Skeletal muscle satellite cell (primary cell): ENCODE measurements around the gene SENP1. TPM values are rescaled to one million over a fixed set of nuclear protein-coding genes. Genes with fewer than 3 reads are reported as not detected.

ENCODE experiments used
- H3K27me3 ChIP-seq: 2 replicates; pipeline ENCODE4 v1.7.0; 2013; ENCODE audit warnings: low read length; ENCODE audit not compliant: control insufficient read depth, insufficient read depth
- H3K36me3 ChIP-seq: 2 replicates; pipeline ENCODE4 v1.7.0; 2013; ENCODE audit warnings: mild to moderate bottlenecking, control low read depth, low read length; ENCODE audit not compliant: insufficient read depth
- H3K4me1 ChIP-seq: 2 replicates; pipeline ENCODE4 v1.7.0; 2013; ENCODE audit warnings: low read length; ENCODE audit not compliant: control insufficient read depth, insufficient read depth
- H3K4me2 ChIP-seq: 2 replicates; pipeline ENCODE4 v1.7.0; 2013; ENCODE audit warnings: mild to moderate bottlenecking, low read length
- H3K4me3 ChIP-seq: 2 replicates; pipeline ENCODE4 v1.7.0; 2013; ENCODE audit warnings: low read length
- H3K9ac ChIP-seq: 2 replicates; pipeline ENCODE4 v1.7.0; 2013; ENCODE audit warnings: mild to moderate bottlenecking, low read depth, low read length, moderate library complexity
- H3K9me3 ChIP-seq: replicated peaks from 2 replicates; pipeline ENCODE4 v1.7.0; 2013; ENCODE audit warnings: mild to moderate bottlenecking, control low read depth, low read length
- small RNA-seq: library from RNA; depleted of rRNA; stranded (forward); fragments of <200 nt; gene quantifications from one replicate; pipeline ENCODE3, GENCODE V24; 2012

SENP1 gene

DNA sequence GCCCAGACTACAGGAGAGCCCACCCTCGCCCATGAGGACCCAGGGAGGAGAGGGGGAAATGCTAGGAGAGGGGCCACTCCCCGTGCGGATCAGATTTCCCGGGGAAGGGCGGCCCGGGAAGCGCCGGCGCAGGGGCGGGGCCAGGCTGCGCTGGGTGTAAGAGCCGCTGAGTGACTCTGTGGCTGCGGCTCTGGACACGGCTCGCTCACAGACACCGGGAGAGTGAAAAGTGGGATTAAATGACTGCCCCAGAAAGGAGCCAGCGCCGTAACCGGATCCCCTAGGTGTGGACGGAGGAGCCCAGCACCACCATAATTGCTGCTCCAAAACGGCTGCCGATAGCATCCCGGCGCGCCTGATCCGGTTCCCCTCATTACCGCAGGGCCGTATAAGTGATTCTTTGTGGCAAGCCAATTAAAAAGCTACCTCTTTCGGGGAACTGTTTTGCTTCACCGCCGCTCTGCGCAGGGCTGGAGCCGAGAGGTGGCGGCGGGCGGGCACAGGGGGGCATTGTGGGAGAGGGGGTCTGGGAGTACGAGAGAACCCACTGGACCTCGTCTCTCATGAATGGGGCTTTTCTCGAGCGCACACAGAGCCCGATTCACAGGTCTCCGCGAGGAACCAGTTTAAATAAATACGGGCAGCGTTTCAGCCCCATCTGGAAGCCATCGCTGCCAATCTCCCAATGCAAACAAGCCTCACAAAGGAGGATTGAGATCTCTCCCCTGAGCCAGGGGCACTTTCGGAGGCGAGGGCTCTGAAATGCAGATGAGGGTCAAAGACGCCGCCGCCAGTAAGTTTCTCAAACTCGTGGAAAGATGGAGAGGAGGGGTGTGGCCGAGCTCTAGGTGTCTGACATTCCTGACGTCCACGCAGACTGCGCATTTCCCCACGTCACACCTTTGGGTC, 104.1 kb downstream of the SENP1 start:
- H3K27me3 ChIP-seq = peaks cover 95% of the 10 kb centered on the region

DNA sequence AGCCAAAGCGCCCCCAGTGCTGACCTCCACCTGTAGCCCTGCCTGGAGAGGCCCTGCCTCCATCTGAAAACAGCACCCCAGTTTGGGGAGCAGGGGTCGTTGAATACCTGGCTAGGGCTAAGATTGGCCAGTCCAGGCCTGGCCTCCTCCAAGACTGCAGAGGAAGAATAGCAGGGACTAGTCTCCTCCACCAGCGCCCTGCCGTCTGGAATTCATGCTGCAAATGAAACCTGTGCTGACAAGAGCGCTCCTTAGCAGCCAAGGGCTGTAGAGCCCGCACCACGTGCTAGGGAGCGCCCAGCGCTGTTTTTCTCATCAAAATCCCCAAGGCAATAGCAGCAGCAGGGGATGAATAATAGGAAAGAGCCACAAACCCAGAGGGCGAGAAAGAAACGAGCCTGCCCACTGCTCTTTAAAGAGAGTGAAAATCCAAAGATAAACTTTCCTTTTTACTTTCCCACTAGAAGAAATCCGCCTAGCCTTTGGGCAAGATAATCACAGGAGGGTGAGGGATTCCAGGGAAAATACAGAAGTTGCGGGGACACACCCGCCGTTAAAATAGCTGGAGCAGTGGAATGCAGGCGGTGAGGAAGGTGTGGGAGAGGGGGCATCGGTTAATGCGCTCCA, 104.9 kb downstream of the SENP1 start:
- no peaks in the 10 kb centered on the region for H3K36me3 ChIP-seq
- H3K9ac ChIP-seq = peak overlapping the region; percentile 15
- H3K27me3 ChIP-seq = peaks cover 93% of the 10 kb centered on the region
- H3K9me3 ChIP-seq = no peaks in the 10 kb centered on the region
- H3K4me1 ChIP-seq = peaks cover 25% of the 10 kb centered on the region
- H3K4me3 ChIP-seq = peak overlapping the region; percentile 76
- H3K4me2 ChIP-seq = peak overlapping the region; percentile 98

More for the DNA sequence above, 104.1 kb downstream of the SENP1 start:
- H3K36me3 ChIP-seq = no peaks in the 10 kb centered on the region
- peak overlapping the region; percentile 15 for H3K9ac ChIP-seq
- H3K9me3 ChIP-seq = no peaks in the 10 kb centered on the region
- H3K4me1 ChIP-seq = peaks cover 25% of the 10 kb centered on the region
- H3K4me3 ChIP-seq = peak overlapping the region; percentile 76
- peak overlapping the region; percentile 98 for H3K4me2 ChIP-seq

DNA sequence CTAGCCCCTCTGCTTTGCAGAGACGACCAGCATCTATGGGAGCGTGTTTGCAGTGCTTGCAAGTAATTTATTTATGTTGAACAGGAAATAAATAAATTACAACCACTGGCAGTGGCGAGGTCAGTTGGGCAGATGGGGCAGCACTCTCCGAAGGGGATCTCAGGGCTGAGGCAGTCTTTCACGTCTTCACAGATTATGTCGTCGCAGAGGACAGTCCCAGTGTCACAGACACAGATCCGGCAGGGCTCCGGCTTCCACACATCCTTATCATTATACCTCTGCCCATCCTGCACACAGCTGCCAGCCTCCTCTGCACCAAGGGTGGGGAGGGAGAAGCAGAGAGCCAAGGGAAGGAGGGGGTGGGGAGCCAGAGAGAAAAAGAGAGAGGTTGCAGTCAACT, 106.1 kb downstream of the SENP1 start:
- H3K36me3 ChIP-seq = no peaks in the 10 kb centered on the region
- no peak overlapping the region for H3K4me2 ChIP-seq
- H3K4me3 ChIP-seq = no peak overlapping the region
- H3K9me3 ChIP-seq = no peaks in the 10 kb centered on the region
- H3K27me3 ChIP-seq = peaks cover 91% of the 10 kb centered on the region
- no peak overlapping the region for H3K9ac ChIP-seq
- H3K4me1 ChIP-seq = peaks cover 25% of the 10 kb centered on the region

DNA sequence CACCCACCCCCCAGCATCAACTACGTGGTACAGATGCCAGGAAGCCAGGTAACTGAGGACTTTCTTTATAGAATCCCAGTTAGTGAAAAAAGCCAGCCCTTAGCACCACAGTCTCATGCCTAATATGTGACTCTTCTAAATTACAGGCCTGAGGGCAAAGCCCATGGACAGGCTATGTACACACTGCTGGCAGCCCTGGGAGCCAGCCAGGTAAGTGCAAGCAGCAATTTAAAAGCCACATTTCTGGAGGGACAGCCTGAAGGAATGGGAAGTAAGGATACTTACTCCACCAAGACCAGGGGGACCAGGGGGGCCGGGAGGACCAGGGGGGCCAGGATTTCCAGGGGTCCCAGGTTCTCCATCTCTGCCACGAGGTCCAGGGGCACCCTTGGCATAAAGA, 108.6 kb downstream of the SENP1 start:
- Histone ChIP-seq H3K9ac (no peak overlapping the region), H3K4me2 (no peak overlapping the region), H3K4me3 (no peak overlapping the region), H3K4me1 (peaks cover 13% of the 10 kb centered on the region), H3K27me3 (peaks cover 92% of the 10 kb centered on the region), H3K9me3 (no peaks in the 10 kb centered on the region), H3K36me3 (no peaks in the 10 kb centered on the region)

DNA sequence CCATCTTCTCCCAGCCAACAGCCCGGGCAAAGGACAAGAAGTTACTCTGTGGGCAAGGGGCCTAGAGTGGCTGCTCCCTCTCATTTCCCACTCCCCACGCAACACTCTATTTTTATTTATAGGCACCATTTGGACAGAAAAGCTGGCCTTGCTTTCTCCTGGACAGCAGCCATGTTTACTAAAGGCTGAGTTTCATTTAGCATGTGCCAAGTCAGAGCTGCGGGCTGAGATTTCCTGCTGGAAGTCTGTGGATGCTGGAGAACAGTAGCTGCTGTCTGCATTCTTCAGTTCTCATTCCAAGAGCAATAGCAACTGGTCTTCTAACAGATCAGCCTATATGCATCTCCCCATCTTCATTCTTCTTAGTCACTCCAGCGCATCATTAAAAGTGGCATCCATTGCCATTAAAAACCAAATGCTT, 109.9 kb downstream of the SENP1 start:
- H3K27me3 ChIP-seq = peaks cover 94% of the 10 kb centered on the region
- H3K4me2 ChIP-seq = no peak overlapping the region
- H3K36me3 ChIP-seq = no peaks in the 10 kb centered on the region
- peaks cover 2% of the 10 kb centered on the region for H3K4me1 ChIP-seq
- no peak overlapping the region for H3K4me3 ChIP-seq
- no peak overlapping the region for H3K9ac ChIP-seq
- no peaks in the 10 kb centered on the region for H3K9me3 ChIP-seq

DNA sequence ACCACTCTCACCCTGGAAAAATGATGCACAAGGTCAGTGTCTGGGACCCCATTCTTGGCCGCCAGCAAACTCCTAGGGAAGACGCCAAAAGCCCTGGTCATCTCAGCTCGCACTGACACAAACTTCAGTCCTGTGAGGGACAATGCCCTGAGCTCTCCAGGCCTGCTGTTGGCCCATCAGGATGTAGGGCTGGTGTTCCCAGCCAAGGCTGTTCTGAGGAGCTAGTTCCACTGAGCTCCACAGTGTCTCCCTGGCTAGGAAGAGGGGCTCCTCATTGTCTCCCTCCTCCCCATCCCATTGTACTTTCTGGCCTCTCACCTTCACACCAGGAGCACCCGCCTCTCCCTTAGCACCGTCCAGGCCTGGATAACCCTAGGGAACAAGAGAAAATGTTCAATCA, 112.4 kb downstream of the SENP1 start:
- Histone ChIP-seq H3K27me3 (peaks cover 89% of the 10 kb centered on the region), H3K36me3 (no peaks in the 10 kb centered on the region), H3K9ac (no peak overlapping the region), H3K4me3 (no peak overlapping the region), H3K9me3 (no peaks in the 10 kb centered on the region), H3K4me1 (no peaks in the 10 kb centered on the region), H3K4me2 (no peak overlapping the region)

Small RNA genes within 50 kb of the gene (small RNA-seq; reads per million reads assigned to genes)
- gene MIR6505 (0.49 reads per million), gene RNU6-1203P (not detected)
